Neural cell (in vitro differentiated cells): Measurements from ENCODE around the gene STARD13. TPM values are rescaled to one million over a fixed set of nuclear protein-coding genes. Genes with fewer than 3 reads are reported as not detected.

Experiments
- H2AFZ ChIP-seq: fragments of 200-600, 300-800 bp; sonication (generic), shearing (Covaris generic); 2 replicates; pipeline ENCODE4 v1.6.0; 2014; ENCODE audit warnings: low read depth, mild to moderate bottlenecking, antibody characterized with exemption, low read length, moderate library complexity
- H3F3A ChIP-seq: fragments of 200-600 bp; shearing (Covaris generic); 2 replicates; pipeline ENCODE4 v1.6.1; 2016; ENCODE audit warnings: mild to moderate bottlenecking, moderate library complexity, mixed read lengths, antibody characterized with exemption, low read length; ENCODE audit not compliant: insufficient read depth, poor library complexity, severe bottlenecking
- H3K27ac ChIP-seq: fragments of 200-600, 300-800 bp; sonication (generic), shearing (Covaris generic); 2 replicates; pipeline ENCODE4 v1.5.1; 2014; ENCODE audit warnings: mild to moderate bottlenecking, low read length, moderate library complexity
- H3K27me3 ChIP-seq: fragments of 300-800, 200-600 bp; sonication (generic), shearing (Covaris generic); 2 replicates; pipeline ENCODE4 v1.6.0; 2014; ENCODE audit warnings: mild to moderate bottlenecking, low read depth, low read length, moderate library complexity; ENCODE audit not compliant: insufficient read depth
- H3K36me3 ChIP-seq: fragments of 300-800, 200-600 bp; sonication (generic), shearing (Covaris generic); 2 replicates; pipeline ENCODE4 v1.5.1; 2014; ENCODE audit warnings: mild to moderate bottlenecking, antibody characterized with exemption, low read length, moderate library complexity; ENCODE audit not compliant: insufficient read depth
- H3K4me2 ChIP-seq: fragments of 300-800, 200-600 bp; sonication (generic), shearing (Covaris generic); 2 replicates; pipeline ENCODE4 v1.6.0; 2014; ENCODE audit warnings: mild to moderate bottlenecking, low read length
- H3K4me3 ChIP-seq: fragments of 300-800, 200-600 bp; sonication (generic), shearing (Covaris generic); 2 replicates; pipeline ENCODE4 v1.5.1; 2014; ENCODE audit warnings: mild to moderate bottlenecking, low read length, moderate library complexity
- H3K79me2 ChIP-seq: fragments of 200-600 bp; shearing (Covaris generic); replicated peaks from 2 replicates; pipeline ENCODE4 v1.6.0; 2014; ENCODE audit warnings: mild to moderate bottlenecking, low read length, moderate library complexity; ENCODE audit not compliant: insufficient read depth
- H3K9ac ChIP-seq: fragments of 300-800, 200-600 bp; sonication (generic), shearing (Covaris generic); 2 replicates; pipeline ENCODE4 v1.6.1; 2016; ENCODE audit warnings: mild to moderate bottlenecking, low read length, mixed read lengths
- H3K9me2 ChIP-seq: fragments of 200-600 bp; shearing (Covaris generic); 2 replicates; pipeline ENCODE4 v1.6.1; 2016; ENCODE audit warnings: mild to moderate bottlenecking, low read length, mixed read lengths; ENCODE audit not compliant: insufficient read depth
- H3K9me3 ChIP-seq: fragments of 200-600, 300-800 bp; sonication (generic), shearing (Covaris generic); 2 replicates; pipeline ENCODE4 v1.6.1; 2016; ENCODE audit warnings: mild to moderate bottlenecking, mixed run types, low read length, moderate library complexity, mixed read lengths
- H4K20me1 ChIP-seq: fragments of 200-600 bp; shearing (Covaris generic); 2 replicates; pipeline ENCODE4 v1.6.1; 2016; ENCODE audit warnings: mild to moderate bottlenecking, mixed run types; ENCODE audit not compliant: insufficient read depth
- CTCF ChIP-seq: fragments of 450-650 bp; IDR thresholded peaks from 2 replicates; pipeline ENCODE4 v1.5.1; 2014; ENCODE audit warnings: antibody characterized with exemption, mild to moderate bottlenecking, moderate library complexity; ENCODE audit not compliant: poor library complexity, severe bottlenecking
- EP300 ChIP-seq: fragments of 450-650 bp; conservative IDR thresholded peaks from 2 replicates; pipeline ENCODE4 v1.6.1; 2014; ENCODE audit warnings: antibody characterized with exemption, mild to moderate bottlenecking, moderate library complexity; ENCODE audit not compliant: poor library complexity, severe bottlenecking
- EZH2 ChIP-seq: fragments of 200-600, 300-800 bp; shearing (Covaris generic), sonication (generic); IDR thresholded peaks from 2 replicates; pipeline ENCODE4 v1.6.1; 2014; ENCODE audit warnings: antibody characterized with exemption, low read length, borderline replicate concordance, mild to moderate bottlenecking; ENCODE audit not compliant: insufficient read depth, poor library complexity, severe bottlenecking
- MXI1 ChIP-seq: fragments of 450-650 bp; conservative IDR thresholded peaks from 2 replicates; pipeline ENCODE4 v1.6.1; 2014; ENCODE audit warnings: antibody characterized with exemption, mild to moderate bottlenecking; ENCODE audit not compliant: poor library complexity, severe bottlenecking
- POLR2AphosphoS5 ChIP-seq: IDR thresholded peaks from 2 replicates; pipeline ENCODE4 v1.6.1; 2012
- RAD21 ChIP-seq: fragments of 450-650 bp; conservative IDR thresholded peaks from 2 replicates; pipeline ENCODE4 v1.6.1; 2014; ENCODE audit warnings: antibody characterized with exemption, mild to moderate bottlenecking, moderate library complexity
- REST ChIP-seq: IDR thresholded peaks from 2 replicates; pipeline ENCODE4 v1.6.1; 2012; ENCODE audit warnings: borderline replicate concordance
- SMC3 ChIP-seq: fragments of 450-650 bp; conservative IDR thresholded peaks from 2 replicates; pipeline ENCODE4 v1.6.1; 2014; ENCODE audit warnings: antibody characterized with exemption, mild to moderate bottlenecking, moderate library complexity; ENCODE audit not compliant: poor library complexity
- TAF1 ChIP-seq: IDR thresholded peaks from 2 replicates; pipeline ENCODE4 v1.6.1; 2012; ENCODE audit warnings: low read depth
- polyA plus RNA-seq: library from polyadenylated mRNA; depleted of rRNA; stranded (reverse); fragments of >200 nt; gene quantifications from 2 replicates; pipeline ENCODE4 v1.2.3, GENCODE V29; 2014

The STARD13 gene
- polyA plus RNA-seq, 1 donor from 2014 or later = 0.05 TPM

GRCh38 chr13:33058776-33059327 is 226.7 kb downstream of the STARD13 start:
- Histone ChIP-seq H3K36me3 (no peaks in the 10 kb centered on the region), H3F3A (no peaks in the 10 kb centered on the region), H3K27ac (no peak overlapping the region), H3K9me3 (no peaks in the 10 kb centered on the region), H3K4me2 (no peak overlapping the region), H3K9ac (no peak overlapping the region), H3K27me3 (no peaks in the 10 kb centered on the region), H3K9me2 (no peaks in the 10 kb centered on the region), H3K4me3 (no peak overlapping the region), H4K20me1 (no peaks in the 10 kb centered on the region), H2AFZ (no peak overlapping the region), H3K79me2 (no peaks in the 10 kb centered on the region)
- TF ChIP-seq TAF1 (no peak), EP300 (no peak), POLR2AphosphoS5 (no peak), SMC3 (no peak), REST (no peak), CTCF (no peak), RAD21 (no peak), MXI1 (no peak), EZH2 (no peak)

GRCh38 chr13:33057019-33057780 is 228.4 kb downstream of the STARD13 start:
- no peak overlapping the region for H2AFZ ChIP-seq
- H3K9ac ChIP-seq = no peak overlapping the region
- no peaks in the 10 kb centered on the region for H3K9me2 ChIP-seq
- H3K27me3 ChIP-seq = no peaks in the 10 kb centered on the region
- H3K36me3 ChIP-seq = no peaks in the 10 kb centered on the region
- H3K9me3 ChIP-seq = no peaks in the 10 kb centered on the region
- H3K4me2 ChIP-seq = no peak overlapping the region
- no peak overlapping the region for H3K27ac ChIP-seq
- no peaks in the 10 kb centered on the region for H3F3A ChIP-seq
- H3K79me2 ChIP-seq = no peaks in the 10 kb centered on the region
- H3K4me3 ChIP-seq = no peak overlapping the region
- H4K20me1 ChIP-seq = no peaks in the 10 kb centered on the region
- TF ChIP-seq CTCF (peak; percentile 36), RAD21 (peak; percentile 31), SMC3 (peak; percentile 23), MXI1 (no peak)
